Astrocyte of the spinal cord (primary cell): ENCODE results near the gene MGAT3.

Source experiments
- DNase-seq: peaks from one replicate; pipeline ENCODE4 v3.0.0; 2011; ENCODE audit warnings: low read depth, low spot score
- H3K4me3 ChIP-seq: 2 replicates; pipeline ENCODE4 v1.5.1; 2011; ENCODE audit warnings: low read depth, mild to moderate bottlenecking, low read length, moderate library complexity
- in situ Hi-C: cut with HindIII; loops from 2 replicates; pipeline ENCODE4 v1.10.0; 2017; ENCODE audit warnings: low sequenced_read_pairs
- TF ChIP-seq, protein P1 (sequence below): IDR thresholded peaks from 2 replicates; pipeline ENCODE4 v1.5.1; 2012; ENCODE audit warnings: low read depth, mild to moderate bottlenecking, low read length, inconsistent platforms

The MGAT3 gene

DNA sequence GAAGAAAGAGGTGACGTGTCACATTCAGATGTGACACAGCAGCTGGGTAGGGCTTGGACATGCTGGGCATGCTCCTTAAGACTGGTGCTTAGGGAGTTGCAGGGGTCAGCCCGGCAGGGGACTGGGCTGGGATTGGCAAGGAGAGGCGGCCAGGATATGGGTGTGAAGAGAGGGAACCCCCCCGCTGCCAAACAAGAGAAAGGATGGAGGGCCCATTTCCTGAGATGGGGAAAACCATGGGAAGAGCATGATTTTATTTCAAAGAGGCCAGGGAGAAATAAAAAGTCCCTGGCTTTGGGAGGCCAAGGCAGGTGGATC, 68.8 kb downstream of the MGAT3 start:
- in situ Hi-C loops, result no loop called here
- no peak for DNase-seq

DNA sequence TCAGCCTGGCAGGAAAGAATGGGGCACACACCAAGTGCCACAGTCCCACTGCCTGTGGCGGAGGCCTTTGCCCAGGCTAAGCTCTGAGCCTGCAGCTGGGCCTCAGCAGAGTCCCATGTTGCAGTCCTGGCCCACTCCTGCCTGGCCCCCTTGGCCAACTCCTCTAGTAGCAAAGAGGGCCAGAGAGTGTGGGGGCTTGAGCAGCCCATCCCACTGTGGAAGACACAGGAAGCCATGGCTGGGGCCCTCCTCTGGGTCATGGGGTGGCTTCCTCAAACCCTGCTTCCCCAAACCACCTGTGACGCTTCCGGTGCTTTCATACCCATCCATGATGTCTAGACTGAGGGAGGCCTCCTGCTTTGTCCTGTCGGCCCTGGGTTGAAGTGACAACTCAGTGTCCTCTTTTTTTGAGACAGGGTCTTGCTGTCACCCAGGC, 69.9 kb downstream of the MGAT3 start:
- no peak for DNase-seq

More for the DNA sequence above, 68.8 kb downstream of the MGAT3 start:
- TF ChIP-seq, protein P1, sequence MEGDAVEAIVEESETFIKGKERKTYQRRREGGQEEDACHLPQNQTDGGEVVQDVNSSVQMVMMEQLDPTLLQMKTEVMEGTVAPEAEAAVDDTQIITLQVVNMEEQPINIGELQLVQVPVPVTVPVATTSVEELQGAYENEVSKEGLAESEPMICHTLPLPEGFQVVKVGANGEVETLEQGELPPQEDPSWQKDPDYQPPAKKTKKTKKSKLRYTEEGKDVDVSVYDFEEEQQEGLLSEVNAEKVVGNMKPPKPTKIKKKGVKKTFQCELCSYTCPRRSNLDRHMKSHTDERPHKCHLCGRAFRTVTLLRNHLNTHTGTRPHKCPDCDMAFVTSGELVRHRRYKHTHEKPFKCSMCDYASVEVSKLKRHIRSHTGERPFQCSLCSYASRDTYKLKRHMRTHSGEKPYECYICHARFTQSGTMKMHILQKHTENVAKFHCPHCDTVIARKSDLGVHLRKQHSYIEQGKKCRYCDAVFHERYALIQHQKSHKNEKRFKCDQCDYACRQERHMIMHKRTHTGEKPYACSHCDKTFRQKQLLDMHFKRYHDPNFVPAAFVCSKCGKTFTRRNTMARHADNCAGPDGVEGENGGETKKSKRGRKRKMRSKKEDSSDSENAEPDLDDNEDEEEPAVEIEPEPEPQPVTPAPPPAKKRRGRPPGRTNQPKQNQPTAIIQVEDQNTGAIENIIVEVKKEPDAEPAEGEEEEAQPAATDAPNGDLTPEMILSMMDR, result no peak
- no peak overlapping the region for H3K4me3 ChIP-seq

DNA sequence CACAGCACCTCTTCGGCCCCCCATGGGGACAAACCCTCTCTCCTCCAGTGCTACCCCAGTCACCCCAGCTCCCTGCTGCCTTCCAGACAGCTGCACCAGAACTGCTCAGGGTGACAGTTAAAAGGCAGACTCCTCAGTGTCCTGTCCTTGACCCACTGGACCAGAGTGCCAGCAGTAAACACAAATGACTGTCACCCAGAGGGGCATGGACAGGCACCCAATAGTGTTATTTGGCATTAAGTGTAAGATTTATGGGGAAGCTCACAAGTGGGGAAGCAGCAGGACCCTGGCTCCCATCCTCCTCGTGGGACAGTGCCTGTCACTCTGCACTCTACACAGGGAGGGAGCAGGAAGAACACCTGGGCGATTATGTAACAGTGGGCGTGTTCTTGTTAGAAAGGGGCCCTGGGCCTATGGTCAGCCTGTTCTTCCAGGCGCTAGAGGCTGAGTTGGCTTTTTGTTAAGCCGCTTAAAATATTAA, 70.7 kb downstream of the MGAT3 start:
- DNase-seq, result no peak
- TF ChIP-seq, protein P1, result no peak
- H3K4me3 ChIP-seq, result no peak overlapping the region
- in situ Hi-C loops, result no loop called here

More for the DNA sequence above, 69.9 kb downstream of the MGAT3 start:
- H3K4me3 ChIP-seq, result no peak overlapping the region
- in situ Hi-C loops, result no loop called here
- TF ChIP-seq, protein P1, result no peak

DNA sequence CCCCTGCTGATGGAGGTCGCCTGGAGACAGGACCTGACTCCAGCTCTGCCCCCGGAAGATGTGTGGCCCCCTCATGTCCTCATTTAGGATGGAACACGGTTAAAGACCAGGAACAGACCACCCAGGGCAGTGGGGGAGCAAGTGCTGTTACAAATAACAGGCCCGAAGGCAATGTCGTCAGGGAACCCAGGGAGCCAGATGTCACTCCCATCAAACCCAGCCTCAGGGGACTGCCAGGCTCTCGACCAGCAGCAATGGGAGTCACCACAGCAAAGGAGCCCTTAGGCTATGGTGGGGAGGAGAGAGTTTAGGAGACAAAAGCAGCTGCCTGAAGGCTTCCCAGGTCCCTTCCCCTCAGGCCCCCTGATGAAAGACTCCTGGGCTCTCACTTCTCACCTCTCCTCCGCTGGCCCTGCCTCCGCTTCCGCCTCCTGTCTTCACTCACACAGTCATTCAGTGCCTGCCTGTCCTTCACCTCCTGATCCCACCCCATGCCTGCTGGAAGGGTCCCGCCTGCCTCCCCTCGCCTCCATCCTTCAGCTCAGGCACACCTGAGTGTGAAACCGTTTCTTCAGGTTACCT, 71.4 kb downstream of the MGAT3 start:
- TF ChIP-seq, protein P1, result no peak
- no peak overlapping the region for H3K4me3 ChIP-seq
- in situ Hi-C loops, result no loop called here
- no peak for DNase-seq

DNA sequence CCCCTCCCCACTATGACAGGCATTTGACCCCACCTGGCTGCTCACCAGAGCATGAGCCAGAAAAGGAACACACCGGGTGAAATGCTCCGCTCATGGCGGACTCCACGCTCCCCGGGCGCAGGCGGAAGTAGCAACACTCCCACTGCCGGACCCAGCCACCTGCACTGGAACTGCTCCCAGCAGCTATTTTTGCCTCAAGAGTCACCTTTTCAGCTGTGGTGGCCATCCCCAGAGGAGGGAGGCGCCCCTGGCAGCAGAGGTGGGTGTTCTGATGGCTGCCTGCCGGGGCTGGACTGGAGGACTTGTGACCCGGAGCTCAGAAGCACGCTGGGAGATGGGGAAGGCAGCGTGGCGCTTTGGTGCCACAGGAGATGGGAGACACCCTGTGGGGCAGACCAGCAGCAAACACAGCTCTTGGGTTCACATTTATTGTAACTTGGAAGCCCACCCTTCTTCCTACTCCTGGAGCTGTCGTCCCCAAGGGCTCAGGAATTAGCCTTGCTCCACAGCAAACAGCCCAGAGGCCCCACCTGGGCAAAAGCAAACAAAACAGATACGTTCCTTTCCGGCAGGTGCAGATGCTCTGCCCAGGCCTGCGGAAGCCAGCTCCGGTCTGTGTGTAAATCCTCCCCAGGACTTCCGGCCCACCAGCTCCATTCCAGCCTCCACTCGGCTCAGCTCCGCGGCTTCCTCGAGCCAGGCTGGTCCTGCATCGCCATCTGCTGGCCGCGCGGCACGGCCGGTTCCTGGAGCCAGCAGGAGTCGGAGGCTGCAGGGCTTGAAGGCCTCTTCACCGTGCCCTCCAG, 72.1 kb downstream of the MGAT3 start:
- no peak overlapping the region for H3K4me3 ChIP-seq
- in situ Hi-C loops, result no loop called here
- TF ChIP-seq, protein P1, result peak; percentile 99
- peak; percentile 93 for DNase-seq

DNA sequence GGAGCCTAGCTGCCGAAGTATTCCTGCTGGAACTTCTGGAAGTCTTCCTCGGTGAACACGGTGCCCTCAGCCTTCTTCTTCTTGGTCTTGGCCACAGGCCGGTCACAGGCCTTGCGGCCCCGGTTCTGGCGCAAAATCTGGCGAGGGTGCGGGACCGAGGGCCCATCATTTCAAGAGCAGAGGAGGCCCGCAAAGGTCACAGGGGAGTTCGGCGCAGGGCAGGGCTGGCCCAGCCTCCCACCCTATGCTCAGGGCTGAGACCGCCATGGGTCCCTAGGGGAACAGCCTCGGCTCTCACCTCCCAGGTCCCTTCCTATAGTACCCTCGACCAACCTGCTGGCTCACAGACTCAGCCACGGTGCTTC, 72.7 kb downstream of the MGAT3 start:
- no peak for DNase-seq
- no peak overlapping the region for H3K4me3 ChIP-seq
- in situ Hi-C loops, result no loop called here
- TF ChIP-seq, protein P1, result no peak
